ENCODE data around the gene CYP2J2. TPM values are rescaled to one million over a fixed set of nuclear protein-coding genes. Genes with fewer than 3 reads are reported as not detected.
"Not testable (repeated sequence)": the region's sequence is repeated elsewhere in the genome, so short reads cannot be mapped to it uniquely, and the experiment has no call there.

Gene CYP2J2
- total RNA-seq, 2 experiments from 2014 or later: not detected

- Histone ChIP-seq H3K36me3 (ENCODE audit: insufficient read depth, low read length) (no peaks in the 10 kb centered on the region), H3K4me3 (ENCODE audit: low read depth, low read length, poor library complexity, severe bottlenecking) (no peak overlapping the region)
- no TSS peak for BruUV-seq (replicated peaks)
Observed at GRCh38 chr1:59924653-59925052, 1.9 kb downstream of the CYP2J2 start.

GRCh38 chr1:59921258-59921899, 5.2 kb downstream of the CYP2J2 start:
- H3K79me2 ChIP-seq (ENCODE audit: insufficient read depth, low read depth, low read length); BruUV-seq (replicated peaks); H3K27ac ChIP-seq (ENCODE audit: low read depth, low read length, poor library complexity, severe bottlenecking); H3K9me3 ChIP-seq (ENCODE audit: low read length); H3K4me2 ChIP-seq (ENCODE audit: low read length); H3K9me2 ChIP-seq (ENCODE audit: insufficient read depth, low read length); DNase-seq (ENCODE audit: low spot score); CTCF ChIA-PET (ENCODE audit: unreplicated experiment); H3K36me3 ChIP-seq (ENCODE audit: insufficient read depth, low read length); H3K4me1 ChIP-seq (ENCODE audit: insufficient read depth, low read length, poor library complexity, severe bottlenecking); POLR2A ChIA-PET; H3K4me3 ChIP-seq (ENCODE audit: low read depth, low read length, poor library complexity, severe bottlenecking); H4K20me1 ChIP-seq (ENCODE audit: insufficient read depth, low read length); H2AFZ ChIP-seq (ENCODE audit: low read length); intact Hi-C loops (cut with micrococcal nuclease; ENCODE audit: unreplicated experiment): not testable (repeated sequence)

More at GRCh38 chr1:59924653-59925052, 1.9 kb downstream of the CYP2J2 start:
- no peak for TF ChIP-seq CTCF (conservative IDR thresholded peaks at IDR 0.05; ENCODE audit: low read length)
- ChIA-PET POLR2A (no interaction called here), CTCF (ENCODE audit: unreplicated experiment) (no interaction called here)
- Histone ChIP-seq H3K9me2 (ENCODE audit: insufficient read depth, low read length) (no peaks in the 10 kb centered on the region), H2AFZ (ENCODE audit: low read length) (no peak overlapping the region), H3K4me1 (ENCODE audit: insufficient read depth, low read length, poor library complexity, severe bottlenecking) (no peaks in the 10 kb centered on the region), H3K9me3 (ENCODE audit: low read length) (no peaks in the 10 kb centered on the region), H3K79me2 (ENCODE audit: insufficient read depth, low read depth, low read length) (no peaks in the 10 kb centered on the region), H4K20me1 (ENCODE audit: insufficient read depth, low read length) (no peaks in the 10 kb centered on the region), H3K27ac (ENCODE audit: low read depth, low read length, poor library complexity, severe bottlenecking) (no peak overlapping the region), H3K4me2 (ENCODE audit: low read length) (no peak overlapping the region)
- intact Hi-C loops (cut with micrococcal nuclease; ENCODE audit: unreplicated experiment): no loop called here
- DNase-seq (ENCODE audit: low spot score): no peak

GRCh38 chr1:59919746-59920145, 6.8 kb downstream of the CYP2J2 start:
- CTCF ChIA-PET (ENCODE audit: unreplicated experiment): no interaction called here

More at GRCh38 chr1:59919746-59920145, 6.8 kb downstream of the CYP2J2 start:
- Histone ChIP-seq H2AFZ (ENCODE audit: low read length) (no peak overlapping the region), H3K4me2 (ENCODE audit: low read length) (no peak overlapping the region), H4K20me1 (ENCODE audit: insufficient read depth, low read length) (no peaks in the 10 kb centered on the region), H3K27ac (ENCODE audit: low read depth, low read length, poor library complexity, severe bottlenecking) (no peak overlapping the region), H3K79me2 (ENCODE audit: insufficient read depth, low read depth, low read length) (no peaks in the 10 kb centered on the region), H3K4me3 (ENCODE audit: low read depth, low read length, poor library complexity, severe bottlenecking) (no peak overlapping the region), H3K4me1 (ENCODE audit: insufficient read depth, low read length, poor library complexity, severe bottlenecking) (no peaks in the 10 kb centered on the region), H3K9me3 (ENCODE audit: low read length) (no peaks in the 10 kb centered on the region), H3K36me3 (ENCODE audit: insufficient read depth, low read length) (no peaks in the 10 kb centered on the region), H3K9me2 (ENCODE audit: insufficient read depth, low read length) (no peaks in the 10 kb centered on the region)
- intact Hi-C loops (cut with micrococcal nuclease; ENCODE audit: unreplicated experiment): no loop called here
- DNase-seq (ENCODE audit: low spot score): no peak
- TF ChIP-seq EZH2phosphoT487 (IDR thresholded peaks at IDR 0.05; ENCODE audit: borderline replicate concordance, low read depth, low read length) (no peak), CTCF (conservative IDR thresholded peaks at IDR 0.05; ENCODE audit: low read length) (no peak)
- BruUV-seq (replicated peaks): no TSS peak
- POLR2A ChIA-PET: no interaction called here

Measured in OCI-LY7 (cell line).